NCI-H2107 treated with DMSO at 0.1 percent for 48 hours (cell line): ENCODE measurements around the gene GBX1.

Source experiments
- DNase-seq: peaks from one replicate; lab custom pipeline; 2025; ENCODE audit not compliant: unreplicated experiment; lab: John Stamatoyannopoulos, UW

GBX1 gene

DNA sequence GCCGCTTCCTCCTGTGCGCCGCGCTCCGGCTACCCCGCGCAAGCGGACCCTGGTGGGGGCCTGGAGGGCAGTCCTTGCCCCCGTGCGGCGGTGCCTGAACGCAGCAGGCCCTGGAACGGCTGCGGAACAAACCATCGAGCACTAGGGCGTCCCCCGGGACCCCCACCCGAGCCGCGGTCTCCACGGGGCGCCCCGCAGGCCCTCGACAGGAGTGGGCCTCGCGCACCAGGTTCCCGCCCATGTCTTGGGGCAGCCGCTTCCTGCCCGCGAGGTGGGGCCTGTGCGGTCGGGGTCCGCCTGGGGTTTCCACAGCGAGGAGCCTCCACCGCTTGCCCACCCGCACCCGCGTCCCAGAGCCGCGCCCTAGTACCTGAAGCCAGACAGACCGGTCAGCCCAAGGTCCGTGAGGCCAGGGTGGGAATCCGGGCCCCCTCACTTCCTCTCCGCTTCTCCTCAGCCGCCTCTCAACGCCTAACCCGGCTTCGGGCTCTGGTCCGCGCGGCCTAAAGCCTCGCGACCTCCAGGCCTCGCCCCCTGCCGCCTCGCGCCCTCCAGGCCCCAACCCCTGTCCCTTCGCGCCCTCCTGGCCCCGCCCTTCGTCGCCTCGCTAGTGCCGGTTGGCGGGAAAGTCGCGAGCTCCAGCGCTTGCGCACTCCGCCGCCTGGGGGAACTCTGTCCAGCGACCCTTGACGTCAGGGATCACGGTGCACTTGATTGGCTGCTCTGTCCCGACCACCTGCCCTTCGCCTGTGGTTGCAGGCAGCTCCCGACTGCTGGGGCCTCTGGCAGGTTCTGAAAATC is 7.0 kb upstream of the GBX1 start:
- DNase-seq, result no peak

DNA sequence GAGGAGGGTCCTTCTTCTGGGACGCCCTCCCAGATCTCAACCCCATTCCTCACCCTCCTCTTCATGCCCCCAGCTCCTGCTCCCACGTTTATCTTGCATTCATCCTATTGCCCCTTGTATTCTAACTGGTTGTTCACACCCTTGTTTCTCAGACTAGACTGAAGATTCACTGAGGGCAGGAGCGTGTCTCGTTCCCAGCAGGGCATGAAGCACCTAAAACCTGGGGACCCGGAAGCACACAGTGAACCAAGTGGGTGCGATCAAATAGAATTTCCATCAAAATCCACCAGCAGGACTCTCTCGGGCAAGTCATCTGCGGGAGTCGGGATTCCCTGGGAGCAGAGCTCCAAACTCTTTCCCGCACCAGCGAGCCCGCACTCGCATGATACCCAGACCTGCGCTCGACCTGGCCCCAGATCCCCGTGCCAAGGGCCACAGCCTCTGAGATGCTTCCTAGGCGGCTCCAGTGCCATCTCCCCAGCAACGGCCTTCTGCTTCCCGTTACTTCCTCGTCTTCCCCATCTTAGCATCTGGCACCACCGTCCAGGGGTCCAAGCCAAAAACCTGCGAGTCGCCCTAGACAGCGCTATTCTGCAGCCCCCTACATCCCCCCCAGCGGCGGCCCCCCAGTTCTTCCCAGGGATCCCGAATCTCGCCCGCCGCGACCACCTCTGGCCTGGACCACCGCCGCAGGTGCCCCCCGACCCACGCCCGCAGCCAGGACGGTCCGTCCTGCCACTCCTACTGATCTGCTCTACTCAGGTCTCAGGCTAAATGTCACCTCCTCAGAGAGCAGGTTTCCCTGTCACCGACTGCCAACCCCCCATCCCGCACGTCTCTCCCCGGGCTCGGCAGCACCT is 6.1 kb upstream of the GBX1 start:
- DNase-seq, result no peak

DNA sequence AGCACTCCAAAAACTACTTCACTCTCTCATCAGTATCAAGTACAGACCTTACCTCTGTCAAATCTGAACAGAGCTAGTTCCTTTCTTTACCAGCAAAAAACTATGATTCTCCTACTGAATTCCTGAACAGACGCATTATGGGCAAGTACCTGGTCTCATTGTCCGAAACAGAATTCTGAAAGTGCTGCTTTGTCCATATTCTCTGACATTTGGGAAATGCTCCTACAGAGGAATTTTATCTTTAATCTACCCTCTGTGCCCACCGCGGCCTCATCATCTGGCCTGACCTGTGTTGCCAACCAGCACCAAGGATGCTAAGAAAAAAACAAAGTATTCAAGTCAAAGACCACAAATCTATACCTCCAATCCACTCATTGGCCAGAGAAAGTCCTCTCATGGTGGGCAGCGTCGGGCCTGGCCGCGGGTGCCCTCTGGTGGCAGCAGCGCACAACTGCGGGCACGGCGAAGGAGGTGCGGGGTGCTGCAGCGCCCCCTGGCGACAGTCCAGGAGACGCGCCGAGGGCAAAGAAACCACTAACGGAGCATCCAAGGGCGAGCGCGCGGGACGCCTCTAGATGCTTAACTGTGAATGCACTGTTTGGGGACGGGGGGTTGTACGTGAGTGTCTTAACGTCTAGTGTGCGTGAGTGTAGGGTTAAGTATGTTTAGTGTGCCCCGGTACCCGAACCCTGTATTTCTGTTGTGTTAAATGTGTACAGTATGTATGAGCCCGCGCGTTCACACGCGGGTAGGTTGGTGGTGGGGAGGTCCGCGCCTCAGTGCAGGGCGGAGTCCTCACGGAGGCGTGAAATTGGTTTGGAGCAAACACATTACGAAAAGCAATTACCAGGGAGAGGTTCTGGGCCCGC is 5.0 kb upstream of the GBX1 start:
- DNase-seq, result peak; percentile 24

DNA sequence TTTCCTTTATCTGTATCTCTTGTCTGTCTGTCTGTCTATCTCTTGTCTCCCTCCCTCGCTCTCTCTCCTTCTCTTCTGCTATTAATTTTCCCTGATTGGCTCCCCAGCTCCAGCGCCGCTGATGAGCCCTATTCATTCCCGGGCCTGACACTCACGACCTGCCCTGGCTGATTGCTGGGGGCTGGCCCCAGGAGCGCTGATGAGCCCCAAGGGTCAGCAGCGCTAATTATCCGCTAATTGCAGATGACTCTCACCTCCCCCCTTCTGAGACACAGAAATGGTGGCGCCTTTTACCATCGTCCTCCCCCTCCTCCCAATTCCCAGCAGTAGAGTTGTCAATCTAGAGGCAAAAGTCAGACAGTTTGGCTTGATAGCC is 1.3 kb upstream of the GBX1 start:
- no peak for DNase-seq

DNA sequence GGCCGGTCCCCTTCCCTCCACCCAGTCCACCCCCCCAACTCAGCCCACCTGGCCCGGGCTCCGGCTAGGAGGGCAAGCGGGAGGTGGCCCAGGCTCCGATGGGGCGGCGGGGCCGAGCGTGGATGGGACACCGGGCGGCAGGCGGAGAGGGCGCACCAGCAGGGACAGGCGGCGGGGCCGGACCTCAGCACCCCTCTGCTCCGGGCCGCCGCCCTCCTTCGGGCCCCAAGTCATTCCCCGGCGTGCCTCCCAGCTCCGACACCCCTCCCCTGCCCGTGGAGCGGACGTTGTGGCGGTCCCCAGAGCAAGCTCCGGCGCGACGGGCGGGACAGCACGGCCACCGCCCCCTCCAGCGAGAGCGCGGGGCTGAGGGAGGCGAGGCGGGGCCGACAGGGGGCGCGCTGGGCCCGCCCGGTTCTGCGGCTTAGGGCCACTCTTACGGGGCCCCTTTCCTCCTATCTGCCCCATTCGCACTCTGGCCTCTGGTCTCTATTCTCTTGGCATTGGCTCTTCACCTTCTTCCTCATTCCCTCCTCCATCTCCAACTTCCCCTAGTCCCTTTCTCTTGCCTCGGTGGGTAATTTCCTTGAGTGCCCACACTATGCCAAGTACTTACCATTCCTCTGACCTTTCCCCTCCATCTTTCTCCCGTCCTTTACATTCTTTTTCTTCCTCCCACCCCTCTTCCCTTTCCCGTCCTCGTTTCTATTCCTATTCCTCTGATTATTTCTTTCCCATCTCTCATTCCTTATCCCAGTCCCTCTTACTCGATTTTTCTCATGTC is 701 bp upstream of the GBX1 start:
- DNase-seq, result no peak

DNA sequence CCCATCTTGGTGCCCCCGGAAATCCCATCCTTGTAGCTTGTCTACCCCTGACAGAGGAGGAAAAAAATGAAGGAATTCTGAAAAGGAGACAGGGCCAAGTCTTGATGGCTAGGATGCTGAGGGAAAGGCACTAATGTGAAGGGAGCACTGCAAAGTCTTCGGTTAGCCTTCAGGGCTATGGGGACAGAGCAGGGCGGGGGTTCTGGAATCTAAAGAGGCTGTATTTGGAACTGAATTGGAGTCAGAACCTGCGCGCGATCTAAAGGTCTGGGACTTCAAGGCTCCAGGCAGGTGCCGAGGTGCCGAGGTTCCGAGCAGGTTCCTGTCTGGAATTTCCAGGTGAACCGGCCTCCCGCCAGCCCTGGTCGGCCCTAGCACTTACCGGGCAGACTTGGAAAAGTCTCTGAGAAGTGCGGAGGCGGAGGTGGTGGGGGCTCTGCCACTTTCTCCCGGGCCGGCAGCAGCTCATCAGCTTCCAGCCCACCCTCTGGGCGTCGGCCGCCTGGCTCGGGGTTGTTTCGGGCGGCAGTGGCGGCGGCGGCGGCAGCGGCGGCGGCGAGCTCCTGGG is 781 bp downstream of the GBX1 start:
- no peak for DNase-seq

DNA sequence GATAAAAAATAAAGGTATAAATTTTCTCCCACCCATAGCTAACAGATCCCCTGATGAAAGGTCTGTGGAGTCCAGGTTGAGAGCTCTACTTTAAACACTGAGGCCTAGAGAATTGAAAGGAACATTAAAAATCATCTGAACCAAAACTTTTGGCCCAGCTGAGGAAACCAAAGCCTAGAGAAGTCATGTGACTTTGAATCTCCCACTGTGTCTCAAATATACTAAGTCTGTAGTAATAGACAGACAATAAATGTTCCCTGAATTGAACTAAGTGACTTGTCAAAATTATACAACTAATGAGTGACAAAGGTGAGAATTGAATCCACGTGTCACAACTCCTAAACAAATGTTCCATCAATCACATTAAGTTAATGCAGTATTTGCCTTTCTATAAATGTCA is 5.7 kb downstream of the GBX1 start:
- DNase-seq, result no peak

DNA sequence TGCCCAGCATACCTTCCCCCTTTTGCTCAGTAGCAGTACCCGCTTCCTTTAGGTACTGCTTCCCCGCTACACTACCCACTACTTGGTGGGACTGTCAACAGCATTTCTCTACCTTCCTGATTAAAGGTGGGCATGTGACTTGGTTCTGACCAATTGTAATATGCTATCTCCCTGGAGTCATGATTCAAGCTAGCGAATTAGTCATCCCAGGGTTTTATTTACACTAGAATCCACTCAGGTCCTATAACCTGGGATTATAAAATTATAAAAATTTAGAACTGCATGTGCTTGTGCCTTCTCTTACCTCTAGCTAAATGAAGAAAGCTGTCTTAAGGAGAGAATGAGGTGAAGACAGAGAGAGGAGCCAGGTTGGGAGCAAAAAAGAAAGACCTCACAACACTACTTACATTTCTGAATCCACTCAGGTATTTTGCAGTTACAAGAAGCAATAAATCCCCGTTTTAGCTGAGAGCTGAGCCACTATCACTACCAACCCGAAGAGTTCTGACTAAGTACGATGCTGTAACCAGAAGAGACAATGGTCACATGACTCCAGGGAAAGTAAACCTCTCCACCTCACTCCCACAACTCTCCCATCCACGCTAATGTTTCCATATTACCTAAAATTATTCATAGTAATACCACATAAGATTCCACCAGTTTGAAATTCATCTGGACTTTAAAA is 9.7 kb downstream of the GBX1 start:
- no peak for DNase-seq

DNA sequence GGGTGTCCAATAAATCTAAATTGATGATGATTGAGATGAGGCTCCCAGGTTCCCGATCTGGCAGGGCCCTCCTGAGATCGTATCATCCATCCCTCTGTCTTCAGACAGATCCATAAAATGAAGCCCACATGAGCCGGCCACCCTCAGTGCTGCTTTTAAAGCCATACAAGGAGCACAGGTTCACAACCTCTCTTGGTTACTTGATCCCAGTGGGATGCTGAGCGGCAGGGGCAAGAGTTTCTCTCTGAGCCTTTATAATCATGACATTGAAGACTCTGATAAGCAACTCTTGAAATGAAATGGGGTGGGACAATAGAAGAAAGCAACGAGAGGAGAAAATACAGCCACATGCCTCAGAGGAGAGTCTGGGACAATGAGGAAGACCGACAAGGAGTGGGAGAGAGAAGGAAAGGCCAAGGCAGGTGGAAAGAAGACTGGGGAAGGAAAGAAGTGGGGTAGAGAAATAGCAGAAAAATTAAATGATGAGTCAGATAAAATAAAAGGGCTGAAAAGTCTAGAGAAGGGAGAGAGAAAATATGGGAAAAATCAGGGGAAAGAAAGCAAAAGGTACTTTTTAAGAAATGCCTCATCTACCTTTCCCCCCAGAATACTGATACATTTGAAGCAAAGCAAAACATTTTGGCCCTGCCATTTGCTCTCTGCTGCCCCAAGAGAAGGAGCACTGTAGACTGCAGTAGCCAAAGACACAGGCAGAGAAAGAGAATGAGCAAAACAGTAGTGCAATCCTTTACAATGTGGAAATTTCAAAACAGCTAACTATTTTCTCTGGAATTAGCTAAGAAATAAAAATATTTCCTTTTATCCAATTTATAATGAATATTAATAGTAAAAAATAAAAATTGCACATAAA is 14.6 kb downstream of the GBX1 start:
- DNase-seq, result no peak

DNA sequence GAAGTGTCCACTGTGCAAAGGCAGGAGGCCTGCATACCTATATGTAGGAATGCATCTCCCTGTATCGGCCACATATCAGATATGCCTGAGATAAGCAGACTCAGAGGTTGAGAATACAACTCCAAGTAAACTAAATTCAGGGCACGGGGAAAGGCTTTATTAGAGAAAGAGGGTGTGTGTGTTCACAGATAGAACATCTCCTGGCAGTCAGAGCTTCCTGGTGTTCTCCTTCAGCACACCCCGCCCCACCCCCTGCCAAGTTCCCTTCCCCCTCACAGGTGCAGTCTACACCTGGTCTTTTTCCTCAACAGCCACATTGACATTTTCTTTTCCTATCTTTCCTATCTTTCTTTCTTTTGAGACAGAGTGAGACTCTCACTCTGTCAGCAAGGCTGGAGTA is 17.1 kb downstream of the GBX1 start:
- no peak for DNase-seq

DNA sequence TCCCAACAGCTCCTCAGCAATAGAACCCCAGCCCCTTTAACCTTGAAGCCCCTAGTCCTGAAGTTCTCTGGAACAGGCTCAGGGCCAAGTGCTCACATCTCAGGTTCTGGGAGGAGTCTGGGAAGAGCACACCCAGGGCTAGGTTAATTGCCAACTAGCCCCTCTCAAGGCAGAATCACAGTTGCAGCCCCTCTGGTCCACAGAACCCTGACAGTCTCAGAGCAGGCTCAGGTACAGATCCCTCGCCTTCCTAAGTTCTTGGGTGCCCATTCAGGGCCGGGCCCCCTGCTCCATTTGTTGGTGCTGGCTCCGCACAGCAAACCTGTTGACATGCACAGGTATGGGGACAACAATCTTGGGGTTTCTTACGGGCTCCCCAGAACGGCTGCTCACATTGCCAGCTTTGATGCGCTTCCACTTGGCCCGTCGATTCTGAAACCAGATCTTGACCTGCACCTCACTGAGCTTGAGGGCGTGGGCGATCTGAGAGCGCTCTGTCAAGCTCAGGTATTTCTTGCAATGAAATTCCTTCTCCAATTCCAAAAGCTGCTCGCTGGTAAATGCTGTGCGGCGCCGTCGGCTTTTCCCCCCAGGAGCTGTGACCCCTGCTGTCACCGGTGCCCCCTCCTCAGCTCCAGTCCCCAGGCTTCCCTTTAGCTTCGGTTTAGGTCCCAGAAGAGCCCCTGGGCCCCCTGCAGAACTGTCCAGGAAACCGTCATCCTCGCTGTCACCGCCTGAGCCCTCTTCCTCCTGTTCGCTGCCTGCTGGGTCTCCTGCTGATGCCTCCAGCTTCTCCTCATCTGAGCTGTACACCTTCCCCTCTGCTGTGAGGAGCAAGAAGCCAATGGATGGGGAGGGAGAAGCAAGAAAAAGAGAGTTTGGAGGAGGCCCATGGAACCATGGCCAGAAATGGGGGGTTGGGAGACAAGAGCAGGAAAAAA is 18.9 kb downstream of the GBX1 start:
- DNase-seq, result no peak

DNA sequence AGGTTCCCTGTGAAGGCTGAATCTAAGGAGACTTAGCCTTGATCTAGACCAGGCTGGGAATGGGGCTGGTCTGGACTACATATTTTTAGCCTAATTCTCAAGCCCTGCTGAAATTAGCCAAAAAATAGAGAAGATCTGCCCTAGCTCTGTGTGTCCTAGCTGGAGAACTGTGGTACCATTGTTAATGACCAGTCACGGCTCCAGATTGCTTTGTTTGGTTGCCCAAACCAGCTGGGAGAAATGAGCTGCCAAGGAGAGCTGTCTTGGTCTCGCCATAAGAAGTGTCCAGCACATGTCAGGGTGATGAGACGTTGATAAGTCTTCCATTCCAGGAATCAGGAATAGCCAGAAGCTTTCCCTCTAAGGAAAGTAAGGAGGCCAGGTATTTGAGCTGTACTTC is 20.7 kb downstream of the GBX1 start:
- DNase-seq, result no peak

DNA sequence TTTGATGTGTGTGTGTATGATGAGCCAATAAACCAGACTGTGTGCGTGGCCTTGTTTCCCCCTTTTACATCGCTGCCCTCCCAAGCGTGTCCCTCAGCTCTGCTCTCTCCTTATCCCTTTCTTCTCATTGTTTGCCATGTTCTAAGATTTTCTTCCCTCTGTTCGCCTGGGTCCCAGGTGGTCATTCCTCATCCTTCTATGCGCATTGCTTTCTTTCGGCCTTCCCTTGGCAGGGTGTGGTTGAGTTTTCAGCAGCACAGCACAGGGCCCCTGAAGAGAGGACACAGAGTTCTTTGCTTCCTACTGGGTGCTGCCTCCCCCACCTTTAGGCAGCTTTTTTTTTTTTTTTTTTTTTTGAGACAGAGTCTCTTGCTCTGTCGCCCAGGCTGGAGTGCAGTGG is 23.1 kb downstream of the GBX1 start:
- no peak for DNase-seq

DNA sequence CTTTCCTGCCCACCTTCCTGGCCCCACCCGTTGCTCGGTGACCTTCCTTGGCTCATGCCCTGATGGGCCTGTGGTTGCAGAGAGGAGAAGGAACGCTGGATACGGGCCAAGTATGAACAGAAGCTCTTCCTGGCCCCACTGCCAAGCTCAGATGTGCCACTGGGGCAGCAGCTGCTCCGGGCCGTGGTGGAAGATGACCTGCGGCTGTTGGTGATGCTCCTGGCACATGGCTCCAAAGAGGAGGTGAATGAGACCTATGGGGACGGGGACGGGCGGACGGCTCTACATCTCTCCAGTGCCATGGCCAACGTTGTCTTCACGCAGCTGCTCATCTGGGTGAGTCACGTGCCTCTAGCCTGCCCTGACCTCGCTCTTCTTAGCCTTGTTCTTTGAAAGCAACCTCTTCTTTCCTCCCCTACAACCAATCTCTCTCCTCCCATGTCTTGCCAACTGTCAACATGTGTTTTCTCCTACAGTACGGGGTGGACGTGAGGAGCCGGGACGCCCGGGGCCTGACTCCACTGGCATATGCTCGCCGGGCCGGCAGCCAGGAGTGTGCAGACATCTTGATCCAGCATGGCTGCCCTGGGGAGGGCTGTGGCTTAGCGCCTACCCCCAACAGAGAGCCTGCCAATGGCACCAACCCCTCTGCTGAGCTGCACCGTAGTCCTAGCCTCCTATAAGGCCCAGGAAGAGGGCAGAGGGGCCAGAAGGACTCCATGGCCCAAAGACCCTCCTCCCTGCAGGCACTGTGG is 24.1 kb downstream of the GBX1 start:
- DNase-seq, result no peak

DNA sequence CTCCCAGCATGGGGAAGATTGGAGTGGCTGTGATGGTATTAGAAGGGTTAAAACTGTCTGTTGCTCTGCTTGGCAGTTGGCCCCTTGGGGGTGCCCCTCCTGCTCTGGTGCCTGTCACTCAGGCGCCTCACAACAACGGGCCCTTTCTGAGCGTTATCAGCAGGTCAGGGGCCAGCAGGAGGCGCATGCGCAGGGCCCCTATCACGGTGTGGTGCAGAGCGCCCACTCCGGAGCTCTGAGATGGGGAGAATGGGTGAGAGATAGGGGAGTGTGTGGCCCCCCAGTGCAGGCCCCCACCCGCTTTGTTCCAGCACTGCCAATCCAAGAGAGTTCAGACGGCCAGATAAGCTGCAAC is 24.8 kb downstream of the GBX1 start:
- no peak for DNase-seq

DNA sequence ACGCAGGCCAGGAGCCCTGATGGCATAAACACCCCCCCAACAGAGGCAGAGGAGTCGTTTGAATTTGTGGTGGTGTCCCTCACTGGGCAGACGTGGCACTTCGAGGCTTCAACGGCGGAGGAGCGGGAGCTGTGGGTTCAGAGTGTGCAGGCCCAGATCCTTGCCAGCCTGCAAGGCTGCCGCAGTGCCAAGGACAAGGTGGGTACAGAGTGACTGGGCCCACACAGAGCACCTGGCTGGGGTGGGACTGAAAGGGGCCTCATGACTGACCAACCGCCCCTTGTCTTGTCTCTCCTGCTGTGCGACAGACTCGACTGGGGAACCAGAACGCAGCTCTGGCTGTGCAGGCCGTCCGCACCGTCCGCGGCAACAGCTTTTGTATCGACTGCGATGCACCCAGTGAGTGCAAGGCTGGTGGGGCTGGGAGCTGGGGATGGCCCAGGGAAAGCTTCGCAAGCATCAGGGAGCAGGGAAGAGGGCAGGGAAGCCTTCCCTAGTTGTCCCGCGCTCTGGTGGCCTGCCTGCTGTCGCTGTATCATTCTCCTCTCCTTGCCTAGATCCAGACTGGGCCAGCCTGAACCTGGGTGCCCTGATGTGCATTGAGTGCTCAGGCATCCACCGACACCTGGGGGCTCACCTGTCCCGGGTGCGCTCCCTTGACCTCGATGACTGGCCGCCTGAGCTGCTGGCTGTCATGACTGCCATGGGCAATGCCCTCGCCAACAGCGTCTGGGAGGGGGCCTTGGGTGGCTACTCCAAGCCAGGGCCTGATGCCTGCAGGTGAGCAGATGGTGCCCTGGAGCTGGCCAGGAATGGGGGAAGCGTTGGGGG is 25.4 kb downstream of the GBX1 start:
- no peak for DNase-seq
